22Rv1 (cell line): Measurements from ENCODE around the gene MTCH2.

Experiments used
- H3K27ac ChIP-seq: fragments of 450-650 bp; 2 replicates; pipeline ENCODE4 v1.5.1; 2017
- CTCF ChIP-seq: fragments of 450-650 bp; IDR thresholded peaks from 2 replicates; pipeline ENCODE4 v1.5.1; 2017; ENCODE audit warnings: mild to moderate bottlenecking
- ZFX ChIP-seq: fragments of 450-650 bp; IDR thresholded peaks from 2 replicates; pipeline ENCODE4 v1.6.1; 2017; ENCODE audit warnings: antibody characterized with exemption, borderline replicate concordance

MTCH2 gene

GRCh38 chr11:47595029-47595428, 47.3 kb downstream of the MTCH2 start:
- H3K27ac ChIP-seq, result no peak overlapping the region
- TF ChIP-seq ZFX (no peak), CTCF (no peak)

- no peak within 1 kb of the TSS for H3K27ac ChIP-seq
- no peak for TF ChIP-seq ZFX
- TF ChIP-seq CTCF, result no peak
These were observed 48.2 kb downstream of the MTCH2 start, which contains the start of gene C1QTNF4 for GRCh38 chr11:47593934-47594855. Gene C1QTNF4 (minus strand): TSS chr11:47594411. CDS start chr11:47590810, 3,601 bp downstream.

- H3K27ac ChIP-seq, result no peak overlapping the region
- TF ChIP-seq CTCF, result no peak
- TF ChIP-seq ZFX, result no peak
These were observed 48.8 kb downstream of the MTCH2 start for GRCh38 chr11:47593492-47593933.

- H3K27ac ChIP-seq, result no peak overlapping the region
- TF ChIP-seq CTCF (no peak), ZFX (no peak)
These were observed 49.4 kb downstream of the MTCH2 start for GRCh38 chr11:47592970-47593369.

GRCh38 chr11:47592251-47592650, 50.1 kb downstream of the MTCH2 start:
- H3K27ac ChIP-seq, result no peak overlapping the region
- no peak for TF ChIP-seq CTCF
- no peak for TF ChIP-seq ZFX

- H3K27ac ChIP-seq, result no peak overlapping the region
- TF ChIP-seq CTCF (no peak), ZFX (no peak)
These were observed 50.6 kb downstream of the MTCH2 start for GRCh38 chr11:47591764-47592163.
